GM21529 (cell line): ENCODE data around the gene SPNS1.
"Not testable (repeated sequence)": the region's sequence is repeated elsewhere in the genome, so short reads cannot be mapped to it uniquely, and the experiment has no call there.

Source experiments
- ATAC-seq: cut with Tn5 transposase; IDR thresholded peaks from one replicate; pipeline ENCODE4 v1.9.1; 2021; ENCODE audit not compliant: unreplicated experiment

Gene SPNS1

GRCh38 chr16:28958216-28958615 is 16.4 kb upstream of the SPNS1 start:
- ATAC-seq: no peak

GRCh38 chr16:28958836-28959235 is 15.7 kb upstream of the SPNS1 start:
- no peak for ATAC-seq

GRCh38 chr16:28964072-28964471 is 10.5 kb upstream of the SPNS1 start:
- ATAC-seq: no peak

GRCh38 chr16:28964496-28964895 is 10.1 kb upstream of the SPNS1 start:
- no peak for ATAC-seq

- no peak for ATAC-seq
Measured at GRCh38 chr16:28967156-28967555, 7.4 kb upstream of the SPNS1 start.

GRCh38 chr16:28969696-28970095 is 4.9 kb upstream of the SPNS1 start:
- not testable (repeated sequence) for ATAC-seq

- peak; percentile 7 for ATAC-seq
Measured at GRCh38 chr16:28974007-28974436, 556 bp upstream of the SPNS1 start.

GRCh38 chr16:28975158-28975599 is 601 bp downstream of the SPNS1 start:
- peak; percentile 10 for ATAC-seq

GRCh38 chr16:28977703-28978662 is 3.4 kb downstream of the SPNS1 start:
- ATAC-seq: no peak

- ATAC-seq: not testable (repeated sequence)
Measured at GRCh38 chr16:28980330-28980729, 5.8 kb downstream of the SPNS1 start.

GRCh38 chr16:28980929-28981328 is 6.4 kb downstream of the SPNS1 start:
- no peak for ATAC-seq

GRCh38 chr16:28981517-28981916 is 6.9 kb downstream of the SPNS1 start:
- no peak for ATAC-seq

- ATAC-seq: no peak
Measured at GRCh38 chr16:28982418-28982817, 7.8 kb downstream of the SPNS1 start.

- no peak for ATAC-seq
Measured at GRCh38 chr16:28982949-28983348, 8.4 kb downstream of the SPNS1 start.

GRCh38 chr16:28983644-28984043 is 9.1 kb downstream of the SPNS1 start:
- no peak for ATAC-seq

- ATAC-seq: no peak
Measured at GRCh38 chr16:28984091-28984490, 9.5 kb downstream of the SPNS1 start.

GRCh38 chr16:28984619-28985135 is 10.1 kb downstream of the SPNS1 start, which contains the start of gene LAT:
Gene LAT, plus strand, starts transcription at chr16:28985052. Its CDS starts 366 bp downstream, at chr16:28985418.
- no peak for ATAC-seq

- ATAC-seq: no peak
Measured at GRCh38 chr16:28985211-28986041, 10.8 kb downstream of the SPNS1 start.

GRCh38 chr16:28986046-28986445 is 11.5 kb downstream of the SPNS1 start:
- ATAC-seq: no peak

GRCh38 chr16:28986492-28986891 is 11.9 kb downstream of the SPNS1 start:
- ATAC-seq: no peak

GRCh38 chr16:28987170-28987853 is 12.7 kb downstream of the SPNS1 start:
- ATAC-seq: no peak
